Measurements from ENCODE around the gene TNFSF18.

DNA sequence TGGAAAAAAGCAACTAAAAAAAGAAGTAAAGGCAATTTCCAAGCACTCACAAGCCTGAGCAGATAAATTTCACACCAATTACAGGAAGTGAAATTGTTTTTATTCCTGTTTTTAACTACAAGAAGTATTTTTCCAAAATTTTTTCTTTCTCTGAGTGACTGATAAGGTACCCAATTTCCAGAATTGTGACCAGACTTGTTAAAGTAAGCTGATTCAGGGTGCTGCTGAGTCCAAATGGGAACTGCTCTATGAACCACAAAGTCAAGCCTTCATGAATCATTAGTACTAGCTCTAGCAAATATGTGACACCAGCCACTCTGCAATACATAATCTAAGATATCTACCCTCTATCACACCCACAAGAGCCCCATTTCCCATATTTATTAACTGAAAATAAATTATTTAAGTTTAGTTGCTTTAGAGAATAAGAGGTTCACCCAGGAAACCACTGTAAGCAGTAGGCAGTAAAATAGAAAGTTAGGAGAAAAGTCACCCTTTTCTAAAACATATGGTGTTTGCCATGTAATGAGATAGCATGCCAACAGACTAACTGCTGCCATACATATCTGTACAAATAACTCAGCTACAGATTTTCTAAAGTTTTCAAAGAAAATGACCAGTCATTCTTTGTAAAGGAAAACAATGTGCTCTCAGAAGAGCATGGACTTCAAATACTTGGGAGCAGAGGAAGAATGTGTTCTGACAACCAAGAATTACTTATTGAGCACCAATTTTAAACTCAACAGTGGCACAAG is 43.1 kb upstream of the TNFSF18 start:
- no peak for TF ChIP-seq POLR2AphosphoS5 (IDR thresholded peaks at IDR 0.05; ENCODE audit: low read depth, low read length)
- TF ChIP-seq POLR2A (IDR thresholded peaks at IDR 0.05; ENCODE audit: low read depth, low read length) = no peak
- TF ChIP-seq TAF1 (IDR thresholded peaks at IDR 0.05; ENCODE audit: borderline replicate concordance, low read depth, low read length) = no peak
